Activated T-helper 1 cell treated with Interleukin-2 at 50 U/mL for 16 hours (primary cell): ENCODE data around the gene LRRC3C.
"Not testable (repeated sequence)": the region's sequence is repeated elsewhere in the genome, so short reads cannot be mapped to it uniquely, and the experiment has no call there.

Experiments used
- DNase-seq: peaks from one replicate; pipeline ENCODE4 v3.0.0-alpha.2; 2020; ENCODE audit warnings: low read depth

Gene LRRC3C, protein sequence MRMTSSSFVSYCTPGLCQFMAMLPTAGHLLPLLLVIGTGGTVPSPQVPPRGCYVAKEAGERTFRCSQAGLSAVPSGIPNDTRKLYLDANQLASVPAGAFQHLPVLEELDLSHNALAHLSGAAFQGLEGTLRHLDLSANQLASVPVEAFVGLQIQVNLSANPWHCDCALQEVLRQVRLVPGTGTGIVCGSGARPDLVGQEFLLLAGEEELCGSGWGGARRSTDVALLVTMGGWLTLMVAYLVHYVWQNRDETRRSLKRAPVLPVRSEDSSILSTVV

DNA sequence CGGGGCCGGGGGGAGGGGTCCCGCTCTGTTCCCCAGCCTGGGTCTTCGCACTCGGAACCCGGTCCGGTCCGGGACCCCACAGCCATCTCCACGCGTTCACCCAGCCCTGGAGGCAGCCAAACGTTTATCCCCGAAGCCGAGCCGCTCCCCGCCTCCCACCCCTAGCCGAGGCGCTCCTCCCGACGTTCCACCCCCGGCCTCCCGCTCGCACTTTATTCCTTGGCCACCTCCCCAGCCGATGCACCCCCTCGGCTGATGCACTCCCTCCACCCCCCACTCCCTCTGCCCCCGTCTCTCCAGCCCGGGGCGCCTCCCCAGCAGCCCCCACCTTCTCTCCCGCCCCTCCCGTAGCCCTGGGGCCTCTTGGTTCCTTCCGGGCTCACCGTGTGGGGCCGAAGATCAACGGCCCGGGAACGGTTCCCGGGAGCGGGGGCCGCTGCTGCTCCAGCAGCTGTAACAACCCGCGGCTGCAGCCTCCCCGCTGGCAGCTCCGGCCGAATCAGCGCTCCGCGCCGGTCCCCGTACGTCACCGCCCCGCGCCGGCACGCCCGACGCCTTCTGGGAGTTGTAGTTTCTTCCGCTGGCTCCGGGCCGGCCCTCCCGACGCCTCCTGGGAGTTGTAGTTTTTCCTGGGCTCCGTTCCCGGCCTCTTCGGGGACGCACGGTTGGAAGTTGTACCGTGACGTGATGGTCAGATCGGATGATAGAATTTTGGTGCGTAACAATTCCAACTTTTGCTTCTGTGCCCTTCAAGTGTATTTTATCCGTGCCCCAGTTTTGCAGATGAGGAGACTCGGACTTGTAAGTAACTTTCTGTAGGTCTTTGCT is at the start of gene LRRC3C, which contains the start of gene ORMDL3:
LRRC3C (plus strand) TSS at position 632 of the 828 bp plus-strand sequence. CDS start 13,792 bp downstream, outside the sequence.
ORMDL3 (minus strand) TSS at position 501 of the 828 bp plus-strand sequence. CDS start 3,398 bp downstream, outside the sequence.
- DNase-seq: peak; percentile 90

DNA sequence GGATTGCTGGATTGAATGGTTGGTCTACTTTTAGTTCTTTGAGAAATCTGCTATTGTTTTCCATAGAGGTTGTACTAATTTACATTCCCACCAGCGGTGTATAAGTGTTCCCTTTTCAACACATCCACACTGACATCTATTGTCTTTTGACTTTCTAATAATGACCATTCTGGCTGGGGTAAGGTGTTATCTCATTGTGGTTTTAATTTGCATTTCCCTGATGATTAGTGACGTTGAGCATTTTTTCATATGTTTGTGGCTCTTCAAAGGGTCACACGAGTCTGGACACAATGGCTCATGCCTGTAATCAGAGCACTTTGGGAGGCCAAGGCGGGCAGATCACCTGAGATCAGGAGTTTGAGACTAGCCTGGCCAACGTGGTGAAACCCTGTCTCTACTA is 41.4 kb upstream of the LRRC3C start:
- DNase-seq: not testable (repeated sequence)

DNA sequence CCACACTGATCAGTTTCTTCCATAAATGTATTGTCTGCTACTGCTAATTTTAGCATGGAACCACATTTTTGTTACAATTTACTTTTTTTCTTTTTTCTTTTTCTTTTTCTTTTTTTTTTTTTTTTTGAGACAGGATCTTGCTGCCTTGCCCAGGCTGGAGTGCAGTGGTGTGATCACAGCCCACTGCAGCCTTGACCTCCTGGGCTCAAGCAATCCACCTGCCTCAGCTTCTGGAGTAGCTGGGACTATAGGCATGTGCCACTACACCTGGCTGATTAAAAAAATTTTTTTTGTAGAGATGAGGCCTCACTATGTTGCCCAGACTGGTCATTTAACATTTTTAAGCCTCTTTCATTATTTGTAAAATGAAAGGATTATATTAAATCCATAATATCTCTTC is 40.5 kb upstream of the LRRC3C start:
- no peak for DNase-seq

DNA sequence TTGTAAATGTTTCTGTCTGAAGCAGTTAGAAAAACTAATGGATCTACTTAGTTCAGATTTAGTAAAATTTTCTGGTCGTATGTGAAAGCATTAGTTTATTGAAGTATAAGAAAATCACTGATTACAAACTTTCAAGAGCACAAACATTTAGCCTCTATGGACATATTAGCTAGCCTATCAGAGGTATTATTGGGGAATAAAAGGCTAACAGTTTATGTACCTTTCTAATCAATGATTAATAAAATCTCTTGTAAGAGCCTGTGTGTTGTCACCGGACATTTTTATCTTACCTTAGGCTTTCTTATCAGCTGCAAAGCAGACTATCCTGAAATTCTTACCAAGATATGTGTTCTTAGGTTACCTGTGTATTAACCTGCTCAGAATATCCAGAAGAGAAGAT is 38.3 kb upstream of the LRRC3C start:
- no peak for DNase-seq

DNA sequence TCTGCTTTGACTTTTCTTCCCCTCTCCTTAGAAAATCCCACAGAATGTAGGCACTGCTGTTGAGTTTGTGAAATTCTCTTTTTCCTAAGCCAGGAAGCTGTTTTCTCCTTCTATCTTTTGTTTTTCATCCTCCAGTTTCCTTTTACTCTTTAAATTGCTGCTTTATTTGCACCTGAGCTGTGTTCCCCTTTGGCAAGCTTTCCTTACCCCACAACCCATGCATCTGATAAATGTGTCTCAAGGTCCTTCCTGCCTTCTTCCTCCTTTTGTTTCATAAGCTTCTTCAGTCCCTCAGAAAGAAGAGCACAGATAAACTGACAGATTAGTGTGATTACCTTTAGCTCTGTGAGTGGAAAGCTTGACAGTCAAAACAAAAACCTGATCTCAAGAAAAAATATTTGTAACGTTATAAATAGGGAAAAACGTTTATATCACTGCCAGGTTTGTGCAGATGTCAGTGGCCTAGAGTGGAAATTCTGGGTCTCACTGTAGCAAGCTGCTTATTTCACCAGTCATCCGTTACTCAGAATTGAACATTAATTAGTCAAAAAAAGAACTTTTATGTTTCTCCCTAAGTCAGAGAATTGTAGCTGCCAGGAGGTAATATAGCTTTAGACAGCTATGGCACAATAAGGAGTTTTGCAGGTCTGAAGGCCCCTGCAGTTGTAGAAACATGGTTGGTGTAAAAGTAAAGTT is 32.7 kb upstream of the LRRC3C start:
- no peak for DNase-seq

DNA sequence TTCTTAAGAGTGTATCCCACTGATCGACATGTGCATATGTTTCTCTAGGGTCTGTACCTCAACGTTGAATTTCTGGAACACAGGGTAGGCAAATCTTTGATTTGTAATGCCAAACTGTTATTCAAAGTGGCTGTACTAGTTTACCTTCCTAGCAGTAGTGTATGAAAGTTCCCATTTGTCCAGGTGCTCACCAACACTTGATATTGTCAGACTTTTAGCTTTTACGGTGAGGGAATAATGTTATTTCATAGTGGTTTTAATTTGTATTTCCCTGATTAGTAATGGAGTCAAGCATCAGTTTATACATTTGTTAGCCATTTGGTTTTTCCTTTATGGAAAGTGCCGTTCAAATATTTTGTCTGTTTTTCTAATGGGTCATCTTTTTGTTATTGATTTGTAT is 29.4 kb upstream of the LRRC3C start:
- no peak for DNase-seq

DNA sequence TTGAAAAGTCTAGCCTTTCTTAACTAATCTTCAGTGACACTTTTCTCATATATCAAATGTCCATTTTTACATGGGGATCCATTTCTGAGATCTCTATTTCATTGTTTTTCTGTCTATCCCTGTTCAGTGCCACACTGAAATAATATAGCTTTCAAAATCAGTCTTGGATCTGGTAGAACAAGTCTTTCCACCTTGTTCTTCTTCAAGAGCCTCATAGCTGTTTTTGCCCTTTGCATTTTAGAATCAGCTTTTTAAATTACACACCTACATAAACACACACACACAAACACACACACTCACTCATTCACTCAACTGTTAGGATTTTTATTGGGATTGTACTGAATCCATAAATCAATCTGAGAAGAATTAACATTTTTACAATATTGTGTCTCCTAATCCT is 28.3 kb upstream of the LRRC3C start:
- no peak for DNase-seq

DNA sequence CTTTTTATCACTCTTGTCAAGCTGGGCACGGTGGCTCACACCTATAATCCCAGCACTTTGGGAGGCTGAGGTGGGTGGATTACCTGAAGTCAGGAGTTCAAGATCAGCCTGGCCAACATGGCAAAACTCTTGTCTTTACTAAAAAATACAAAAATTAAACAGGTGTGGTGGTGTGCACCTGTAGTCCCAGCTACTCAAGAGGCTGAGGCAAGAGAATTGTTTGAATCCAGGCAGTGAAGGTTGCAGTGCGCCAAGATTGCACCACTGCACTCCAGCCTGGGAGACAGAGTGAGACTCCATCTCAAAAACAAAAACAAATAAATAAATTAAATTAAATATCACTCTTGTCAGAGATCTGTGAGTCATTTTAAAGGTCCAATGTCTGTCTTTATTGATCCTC is 25.5 kb upstream of the LRRC3C start:
- not testable (repeated sequence) for DNase-seq

DNA sequence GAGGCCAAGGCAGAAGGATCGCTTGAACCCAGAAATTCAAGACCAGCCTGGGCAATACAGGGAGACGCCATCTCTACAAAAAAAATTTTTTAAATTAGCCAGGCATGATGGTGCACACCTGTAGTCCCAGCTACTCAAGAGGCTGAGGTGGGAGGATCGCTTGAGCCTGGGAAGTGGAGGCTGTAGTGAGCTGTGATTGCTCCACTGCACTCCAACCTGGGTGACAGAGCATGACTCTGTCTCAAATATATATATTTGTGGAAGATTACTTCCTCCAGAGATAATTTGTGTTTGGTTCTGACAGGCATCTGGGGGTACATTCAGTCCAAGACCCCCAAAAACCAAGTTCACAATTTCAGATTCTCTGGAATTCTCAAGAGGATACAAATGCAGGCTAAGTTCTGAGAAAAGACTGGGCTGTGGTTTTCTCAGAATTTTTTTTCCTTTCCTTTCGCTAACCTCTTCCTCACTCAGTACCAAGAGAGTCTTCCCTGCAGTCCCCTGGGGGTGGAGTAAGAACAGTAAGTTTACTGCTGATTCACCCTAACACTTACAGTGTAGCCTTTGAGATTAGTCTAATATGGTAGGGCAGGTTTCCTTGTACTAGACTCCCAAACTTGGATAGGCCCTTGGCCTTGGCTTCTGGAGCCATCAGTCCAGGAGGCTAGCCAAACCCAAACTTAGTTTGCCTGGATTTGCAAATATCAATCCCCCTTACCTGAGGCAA is 24.2 kb upstream of the LRRC3C start:
- no peak for DNase-seq

DNA sequence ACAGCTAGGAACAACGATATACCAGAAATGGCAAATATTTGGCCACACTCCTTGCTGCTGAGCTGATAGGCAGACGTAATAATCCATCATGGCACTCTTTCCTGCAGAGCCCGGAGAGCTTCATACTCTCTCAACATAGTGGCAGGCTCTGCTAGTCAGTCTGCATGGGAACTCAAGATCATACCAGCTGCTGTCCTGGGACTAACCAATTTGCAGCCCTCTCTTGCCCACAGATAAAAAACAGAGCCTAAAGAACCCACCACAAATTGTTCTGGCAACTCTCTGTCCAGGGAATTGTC is 22.6 kb upstream of the LRRC3C start:
- no peak for DNase-seq

DNA sequence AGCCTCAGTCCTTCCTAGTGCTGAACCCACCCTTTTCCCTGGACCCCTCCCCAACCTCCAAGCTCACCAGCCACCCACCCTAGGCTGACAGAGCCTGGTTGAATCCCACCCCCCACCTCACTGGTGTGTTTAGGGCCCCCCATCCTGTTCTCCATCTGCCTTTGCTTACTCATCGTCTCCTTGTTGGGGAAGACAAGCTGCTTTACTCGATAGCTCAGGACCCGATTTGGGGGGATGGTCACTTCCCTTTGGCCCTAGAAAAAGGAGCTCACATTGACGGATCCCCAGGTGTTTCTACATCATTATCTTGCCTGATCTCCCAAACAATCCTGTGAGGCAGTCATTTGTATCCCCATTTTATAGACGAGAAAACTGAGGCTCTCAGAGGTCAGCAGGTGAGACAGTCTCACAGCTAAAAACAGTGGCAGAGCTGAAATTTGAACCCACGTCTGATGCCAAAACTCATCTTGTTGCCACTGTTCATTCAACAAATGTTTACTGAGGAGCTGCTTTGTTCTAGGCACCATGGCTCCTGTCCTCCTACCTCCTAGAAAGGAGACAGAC is 18.7 kb upstream of the LRRC3C start:
- no peak for DNase-seq

DNA sequence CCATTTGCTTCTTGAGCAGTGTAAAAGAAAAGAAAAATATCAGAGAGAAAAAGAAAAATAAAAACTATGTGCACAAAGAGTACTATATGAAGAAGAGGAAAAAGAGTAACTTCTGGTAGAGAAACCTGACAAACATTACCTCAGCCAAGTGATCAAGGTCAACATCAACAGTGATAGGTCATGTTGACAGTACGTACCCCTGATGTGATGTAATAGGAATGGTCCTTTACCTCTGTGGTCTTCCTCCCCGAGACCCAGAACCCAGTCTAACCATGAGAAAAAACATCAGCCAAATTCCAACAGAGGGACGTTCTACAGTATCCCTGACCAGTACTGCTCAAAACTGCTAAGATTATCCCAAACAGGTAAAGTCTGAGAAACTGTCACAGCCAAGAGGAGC is 13.5 kb upstream of the LRRC3C start:
- DNase-seq: no peak

DNA sequence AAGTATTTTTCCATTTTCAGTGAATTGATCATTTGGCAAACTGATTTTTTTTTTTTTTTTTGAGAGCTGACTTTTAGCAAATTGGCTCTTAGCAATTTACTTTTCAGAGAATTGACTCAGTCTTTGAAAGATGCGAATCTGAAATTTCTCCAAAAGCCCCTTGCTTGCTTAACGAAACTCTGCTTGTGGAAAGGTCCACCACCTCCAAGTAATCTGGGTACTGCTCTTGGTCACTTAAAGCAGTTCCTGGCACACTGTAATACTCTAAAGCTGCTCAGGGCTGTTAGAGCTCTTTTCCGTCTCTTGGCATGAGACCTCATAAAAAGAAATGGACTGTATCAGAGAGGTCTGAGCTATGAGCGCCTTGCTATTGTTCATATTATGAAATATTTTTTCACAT is 12.0 kb upstream of the LRRC3C start:
- DNase-seq: no peak

DNA sequence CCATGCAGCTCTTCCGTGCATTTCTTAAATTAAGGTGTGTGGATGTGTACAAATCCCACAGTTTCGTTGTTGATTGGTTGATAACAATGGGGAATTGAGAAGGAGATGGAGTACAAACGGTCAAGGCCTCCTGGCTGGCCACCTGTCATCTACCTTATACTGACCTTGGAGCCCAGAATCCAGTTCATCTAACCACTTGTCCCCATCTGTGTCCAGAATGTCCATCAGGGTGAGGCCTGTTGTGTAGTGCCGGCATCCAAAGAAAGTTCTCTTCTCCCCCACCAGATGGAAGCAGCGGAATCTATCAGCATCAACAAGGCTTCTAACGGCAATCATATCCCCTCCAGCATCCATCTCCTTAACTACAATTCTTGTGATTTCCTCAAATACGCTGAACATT is 10.6 kb upstream of the LRRC3C start:
- DNase-seq: no peak

DNA sequence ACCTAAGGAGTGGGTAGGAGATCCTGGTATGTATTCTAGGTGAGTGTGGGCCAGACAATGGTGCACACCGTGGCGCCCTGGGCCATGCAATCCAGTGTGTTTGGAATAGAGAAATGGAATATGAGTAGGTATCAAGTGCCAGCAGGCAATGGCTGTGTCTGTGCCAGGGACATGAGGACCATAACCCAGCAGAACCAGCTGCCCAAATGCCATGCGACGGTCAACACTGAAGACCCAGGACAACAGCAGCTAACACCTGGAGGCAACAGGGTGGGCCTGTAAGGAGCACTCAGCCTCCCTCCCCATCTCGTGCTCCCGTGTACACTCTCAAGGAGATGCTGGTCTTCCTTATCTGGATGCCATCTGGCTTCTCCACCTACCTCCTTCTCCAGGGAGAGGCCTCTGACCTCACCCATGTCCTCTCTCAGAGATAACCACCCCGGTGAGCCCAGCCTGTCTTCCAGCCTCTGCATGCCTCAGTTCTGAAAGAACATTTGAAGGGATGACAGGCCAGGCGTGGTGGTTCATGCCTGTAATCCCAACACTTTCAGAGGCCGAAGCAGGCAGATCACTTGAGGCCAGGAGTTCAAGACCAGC is 8.3 kb upstream of the LRRC3C start:
- no peak for DNase-seq

DNA sequence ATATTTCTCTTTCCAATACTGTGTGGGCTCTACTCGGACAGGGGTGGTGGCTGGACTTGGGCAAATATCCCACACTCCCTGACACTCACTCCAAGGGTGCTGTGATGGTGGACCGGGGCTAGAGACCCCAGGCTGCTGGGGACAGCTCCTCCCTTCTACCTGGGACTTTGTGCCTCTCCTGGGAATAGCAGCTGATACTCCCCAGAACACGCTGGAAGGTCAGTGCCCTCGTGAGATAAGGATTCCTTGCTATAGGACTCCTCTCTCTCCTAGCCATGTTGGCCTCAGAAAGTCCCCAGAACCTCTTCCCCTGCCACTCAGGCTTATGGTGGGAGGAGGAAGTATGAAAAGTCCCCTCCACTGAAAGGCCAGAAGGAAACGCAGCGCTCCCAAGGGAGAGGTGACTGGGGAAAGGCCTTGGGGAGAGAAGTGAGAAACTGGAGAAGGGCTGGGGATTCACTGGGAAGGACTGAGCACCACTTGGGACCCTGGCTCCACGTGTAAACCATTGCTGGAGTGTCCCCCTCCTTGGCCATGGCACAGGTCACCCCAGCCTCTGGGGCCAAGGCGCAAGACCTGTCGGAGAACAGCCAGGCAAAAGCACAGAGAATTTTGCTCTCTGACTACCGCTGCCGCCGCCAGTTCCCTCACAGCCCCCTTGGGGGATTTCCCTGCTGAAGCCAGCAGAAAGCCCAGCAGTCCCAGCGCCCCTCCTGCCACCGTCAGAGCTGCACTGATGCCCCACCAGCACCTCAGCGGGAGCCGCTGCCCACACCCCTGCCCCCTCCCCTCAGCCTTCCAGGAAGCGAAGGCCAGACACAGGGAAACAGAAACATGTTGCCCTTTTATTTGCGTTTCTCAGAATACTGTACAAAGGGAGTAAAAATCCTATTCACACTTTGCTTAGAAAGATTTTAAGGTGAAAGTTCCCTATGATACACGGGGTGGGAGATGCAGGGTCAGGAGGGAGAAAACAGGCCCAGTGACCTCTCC is 7.0 kb upstream of the LRRC3C start:
- no peak for DNase-seq

DNA sequence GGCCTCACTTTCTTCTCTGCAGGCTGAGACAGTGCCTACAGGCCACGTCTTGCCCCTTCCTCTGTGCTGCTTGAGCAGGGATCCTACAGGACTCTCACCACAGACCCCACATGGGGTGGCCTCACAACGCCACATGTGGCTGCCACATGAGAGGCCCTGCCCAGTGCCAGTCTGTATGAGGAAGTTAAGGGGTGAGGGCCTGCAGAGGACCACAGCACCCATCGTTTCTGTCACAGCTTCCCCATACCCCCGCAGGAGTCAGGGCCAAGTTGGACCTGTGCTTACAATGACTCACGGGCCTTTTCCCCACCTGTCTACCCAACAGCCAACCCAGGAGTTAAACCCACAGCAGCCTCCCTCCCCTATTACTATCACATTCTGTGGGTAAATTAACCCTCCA is 6.2 kb upstream of the LRRC3C start:
- no peak for DNase-seq

DNA sequence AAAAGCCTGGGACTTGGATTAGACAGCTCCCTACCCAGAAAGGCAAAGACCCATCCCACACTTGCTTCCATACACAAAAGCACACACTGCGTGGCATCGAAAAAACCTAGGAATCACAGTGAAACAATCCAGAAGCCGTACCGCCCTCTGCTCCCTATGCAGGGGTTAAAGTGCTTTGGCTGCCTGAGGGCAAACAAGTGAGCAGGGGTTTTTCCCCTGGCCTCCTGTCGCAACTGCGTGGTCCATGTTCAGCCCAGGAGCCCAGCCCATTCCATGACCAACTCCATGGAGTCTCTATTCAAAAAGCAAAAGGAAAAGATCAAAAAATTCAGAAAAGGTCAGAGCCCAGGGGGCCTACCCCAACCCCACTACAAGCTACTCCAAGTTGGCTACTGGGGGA is 5.5 kb upstream of the LRRC3C start:
- no peak for DNase-seq

DNA sequence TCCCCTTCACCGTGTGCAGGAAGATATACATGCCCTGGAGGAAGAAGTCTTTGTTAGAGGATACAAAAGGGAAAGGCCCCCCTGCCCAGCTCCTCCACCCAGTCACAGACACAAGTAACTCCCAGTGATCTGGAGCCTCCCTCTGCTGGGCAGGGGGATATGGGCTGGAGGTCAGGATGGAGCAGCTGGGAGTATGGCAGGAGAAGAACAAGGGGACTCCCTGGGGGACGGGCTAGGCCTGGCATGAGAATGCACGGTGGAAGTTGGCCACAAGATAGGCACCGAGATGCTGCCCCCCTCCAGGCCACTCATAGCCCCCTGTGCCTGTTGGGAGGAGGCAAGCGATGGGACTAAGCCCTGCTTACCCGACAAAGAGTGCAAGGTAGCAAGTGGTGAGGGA is 4.3 kb upstream of the LRRC3C start:
- DNase-seq: no peak
